Measurements from ENCODE around the gene YJU2.
"Not testable (repeated sequence)": the region's sequence is repeated elsewhere in the genome, so short reads cannot be mapped to it uniquely, and the experiment has no call there.

The YJU2 gene

DNA sequence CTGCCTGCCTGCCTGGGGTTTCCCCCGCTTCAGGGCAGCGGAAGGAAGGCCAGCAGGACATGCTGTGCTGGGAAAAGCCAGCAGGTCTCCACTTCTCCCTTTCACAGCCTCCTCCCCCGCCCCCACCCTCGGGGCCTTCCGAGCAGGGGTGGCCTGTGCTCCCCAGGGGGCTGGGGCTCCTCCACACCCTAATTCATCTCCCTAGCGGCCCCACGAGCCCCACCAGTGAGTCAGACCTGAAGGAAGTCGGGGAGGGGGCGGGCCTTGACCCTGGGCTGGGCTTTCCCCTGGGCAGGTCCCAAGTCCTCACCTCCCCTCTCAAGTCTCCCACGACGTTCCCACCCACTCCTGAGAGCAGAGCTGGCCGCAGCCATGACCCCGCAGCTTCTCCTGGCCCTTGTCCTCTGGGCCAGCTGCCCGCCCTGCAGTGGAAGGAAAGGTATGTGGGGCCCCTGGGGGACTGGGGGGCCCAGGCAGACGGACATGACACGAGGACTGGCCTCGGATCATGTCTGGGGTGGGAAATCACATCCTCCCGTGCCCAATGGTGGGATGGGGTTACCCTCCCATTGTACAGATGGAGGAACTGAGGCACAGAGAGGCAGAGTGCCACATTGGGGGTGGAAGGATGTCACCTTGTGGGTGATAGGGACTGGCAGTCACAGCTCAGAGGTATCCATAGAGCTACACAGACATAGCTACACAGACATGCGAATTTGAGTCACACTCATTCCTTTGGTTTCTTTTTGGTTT, 17.5 kb upstream of the YJU2 start, which contains the start of gene EBI3:
Gene EBI3, plus strand, starts transcription at position 345 of the 753 bp plus-strand sequence. Its CDS starts 28 bp downstream, at position 373.
- DNase-seq (ENCODE audit: low spot score), result no peak

DNA sequence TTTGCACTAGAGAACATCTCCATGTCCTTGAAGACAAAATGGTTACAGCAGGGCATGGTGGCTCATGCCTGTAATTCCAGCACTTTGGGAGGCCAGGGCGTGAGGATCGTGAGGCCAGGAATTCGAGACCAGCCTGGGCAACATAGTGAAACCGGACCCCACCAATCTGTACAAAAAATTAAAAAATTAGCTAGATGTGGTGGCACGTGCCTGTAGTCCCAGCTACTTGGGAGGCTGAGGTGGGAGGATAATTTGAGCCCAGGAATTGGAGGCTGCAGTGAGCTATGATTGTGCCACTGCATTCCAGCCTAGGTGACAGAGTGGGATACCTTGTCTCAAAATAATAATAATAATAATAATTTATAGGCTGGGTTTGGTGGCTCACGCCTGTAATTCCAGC, 16.6 kb upstream of the YJU2 start:
- not testable (repeated sequence) for DNase-seq (ENCODE audit: low spot score)

DNA sequence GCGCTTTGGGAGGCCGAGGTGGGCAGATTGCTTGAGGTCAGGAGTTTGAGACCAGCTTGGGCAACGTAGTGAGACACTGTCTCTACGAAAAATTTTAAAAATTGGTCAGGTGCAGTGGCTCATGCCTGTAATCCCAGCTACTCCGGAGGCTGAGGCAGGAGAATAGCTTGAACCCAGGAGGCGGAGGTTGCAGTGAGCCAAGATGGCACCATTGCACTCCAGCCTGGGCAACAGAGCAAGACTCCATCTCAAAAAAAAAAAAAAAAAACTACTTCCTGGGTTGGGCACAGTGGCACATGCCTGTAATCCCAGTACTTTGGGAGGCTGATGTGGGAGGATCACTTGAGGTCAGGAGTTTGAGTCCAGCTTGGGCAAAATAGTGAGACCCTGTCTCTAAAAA, 15.4 kb upstream of the YJU2 start:
- DNase-seq (ENCODE audit: low spot score), result not testable (repeated sequence)

DNA sequence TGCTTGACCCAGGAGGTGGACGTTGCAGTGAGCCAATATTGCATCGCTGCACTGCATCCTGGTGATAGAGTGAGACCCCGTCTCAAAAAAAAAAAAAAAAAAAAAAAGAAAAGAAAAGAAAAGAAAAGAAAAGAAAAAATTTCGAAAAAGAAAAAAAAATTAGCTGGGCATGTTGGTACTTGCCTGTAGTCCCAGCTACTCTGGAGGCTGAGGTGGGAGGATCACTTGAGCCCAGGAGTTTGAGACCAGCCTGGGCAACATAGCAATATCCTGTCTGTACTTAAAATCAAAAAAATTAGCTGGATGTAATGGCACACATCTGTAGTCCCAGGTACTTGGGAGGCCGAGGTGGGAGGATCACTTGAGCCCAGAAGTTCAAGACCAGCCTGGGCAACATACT, 14.7 kb upstream of the YJU2 start:
- DNase-seq (ENCODE audit: low spot score), result not testable (repeated sequence)

DNA sequence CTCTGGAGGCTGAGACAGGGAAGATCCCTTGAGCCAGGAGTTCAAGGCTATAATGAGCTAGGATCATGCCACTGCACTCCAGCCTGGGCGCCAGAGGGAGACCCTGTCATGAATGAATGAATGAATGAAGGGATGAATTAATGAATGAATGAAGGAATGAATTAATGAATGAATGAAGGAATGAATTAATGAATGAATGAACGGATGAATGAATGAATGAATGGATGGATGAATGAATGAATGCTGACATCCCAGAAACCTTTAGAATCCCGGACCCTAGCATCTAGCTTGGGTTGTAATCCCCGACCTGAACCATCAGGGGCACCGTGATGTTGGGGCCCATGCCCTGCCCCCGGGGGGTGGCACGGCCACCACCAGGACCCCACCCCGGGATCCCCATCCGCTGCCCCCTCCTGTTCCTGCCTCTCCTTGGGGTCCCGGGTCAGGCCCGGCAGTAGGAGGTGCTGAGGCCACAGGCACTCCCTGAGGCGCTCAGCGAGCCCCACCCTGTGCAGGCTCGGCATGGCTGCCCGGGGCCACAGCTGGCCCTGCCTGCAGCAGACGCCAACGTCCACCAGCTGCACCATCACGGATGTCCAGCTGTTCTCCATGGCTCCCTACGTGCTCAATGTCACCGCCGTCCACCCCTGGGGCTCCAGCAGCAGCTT, 14.1 kb upstream of the YJU2 start:
- no peak for DNase-seq (ENCODE audit: low spot score)

DNA sequence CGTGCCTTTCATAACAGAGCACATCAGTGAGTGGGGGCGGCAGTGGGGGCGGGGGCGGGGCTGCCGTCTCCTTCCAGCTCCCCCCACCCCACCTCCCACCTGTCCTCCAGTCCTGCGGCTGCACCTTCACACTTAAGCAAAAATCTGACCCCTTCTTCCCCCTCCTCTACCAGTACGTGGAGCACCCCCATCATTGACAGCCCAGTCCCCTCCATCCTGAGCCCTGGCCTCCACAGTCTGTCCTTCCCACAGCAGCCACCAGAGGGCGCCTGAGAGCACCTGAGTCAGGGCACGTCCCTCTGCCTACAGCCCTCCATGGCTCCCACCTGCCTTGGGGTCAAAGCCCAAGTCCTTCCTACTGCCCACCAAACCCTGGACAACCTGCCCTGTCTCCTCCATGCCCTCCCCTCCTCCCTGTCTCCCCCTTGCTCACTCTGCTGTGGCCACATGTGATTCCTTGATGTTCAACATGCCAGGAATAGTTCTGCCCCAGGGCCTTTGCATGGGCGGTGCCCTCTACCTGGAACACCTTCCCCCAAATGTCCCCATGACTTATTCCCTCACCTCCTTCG, 13.5 kb upstream of the YJU2 start:
- no peak for DNase-seq (ENCODE audit: low spot score)

DNA sequence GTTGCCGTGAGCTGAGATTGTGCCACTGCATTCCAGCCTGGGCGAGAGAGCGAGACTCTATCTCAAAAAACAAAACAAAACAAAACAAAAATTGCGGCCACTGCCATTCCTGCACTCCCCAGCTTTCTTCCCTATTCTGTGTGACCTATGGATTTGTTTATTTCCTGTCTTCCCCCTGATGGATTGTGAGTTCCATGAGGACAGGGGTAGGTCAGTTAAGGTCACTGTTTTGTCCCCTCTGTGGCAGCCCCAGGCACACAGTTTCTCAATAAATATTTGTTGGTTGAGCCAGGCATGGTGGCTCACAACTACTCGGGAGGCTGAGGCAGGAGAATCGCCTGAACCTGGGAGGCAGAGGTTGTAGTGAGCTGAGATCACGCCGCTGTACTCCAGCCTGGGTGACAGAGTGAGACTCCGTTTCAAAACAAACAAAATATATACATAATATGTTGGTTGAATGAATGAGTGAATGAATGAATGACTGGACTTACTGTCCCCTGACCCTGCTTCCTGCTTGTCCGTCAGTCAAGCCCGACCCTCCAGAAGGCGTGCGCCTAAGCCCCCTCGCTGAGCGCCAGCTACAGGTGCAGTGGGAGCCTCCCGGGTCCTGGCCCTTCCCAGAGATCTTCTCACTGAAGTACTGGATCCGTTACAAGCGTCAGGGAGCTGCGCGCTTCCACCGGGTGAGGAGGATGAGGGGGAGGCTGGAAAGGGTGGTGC, 12.6 kb upstream of the YJU2 start:
- DNase-seq (ENCODE audit: low spot score), result no peak

DNA sequence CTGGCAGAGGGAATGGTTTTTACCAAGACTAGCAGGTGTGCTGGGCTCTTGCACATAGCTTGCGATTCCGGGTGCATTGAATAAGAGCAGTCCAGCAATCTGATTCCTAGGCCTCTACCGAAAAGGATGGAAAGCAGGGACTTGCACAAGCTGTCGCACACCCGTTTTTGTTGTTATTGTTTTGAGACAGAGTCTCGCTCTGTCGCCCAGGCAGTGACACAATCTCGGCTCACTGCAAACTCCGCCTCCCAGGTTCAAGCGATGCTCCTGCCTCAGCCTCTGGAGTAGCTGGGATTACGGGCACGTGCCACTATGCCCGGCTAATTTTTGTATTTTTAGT, 12.0 kb upstream of the YJU2 start:
- no peak for DNase-seq (ENCODE audit: low spot score)

DNA sequence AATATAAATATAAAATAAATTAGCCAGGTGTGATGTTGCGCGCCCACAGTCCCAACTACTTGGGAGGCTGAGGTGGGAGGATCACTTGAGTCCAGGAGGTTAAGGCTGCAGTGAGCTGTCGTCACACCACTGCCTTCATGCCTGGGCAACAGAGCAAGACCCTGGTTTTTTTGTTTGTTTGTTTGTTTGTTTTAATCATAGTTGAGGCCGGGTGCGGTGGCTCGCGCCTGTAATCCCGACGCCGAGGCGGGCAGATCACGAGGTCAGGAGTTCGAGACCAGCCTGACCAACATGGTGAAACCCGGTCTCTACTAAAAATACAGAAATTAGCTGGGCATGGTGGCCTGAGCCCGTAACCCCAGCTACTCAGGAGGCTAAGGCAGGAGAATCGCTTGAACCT, 9.4 kb upstream of the YJU2 start:
- not testable (repeated sequence) for DNase-seq (ENCODE audit: low spot score)

DNA sequence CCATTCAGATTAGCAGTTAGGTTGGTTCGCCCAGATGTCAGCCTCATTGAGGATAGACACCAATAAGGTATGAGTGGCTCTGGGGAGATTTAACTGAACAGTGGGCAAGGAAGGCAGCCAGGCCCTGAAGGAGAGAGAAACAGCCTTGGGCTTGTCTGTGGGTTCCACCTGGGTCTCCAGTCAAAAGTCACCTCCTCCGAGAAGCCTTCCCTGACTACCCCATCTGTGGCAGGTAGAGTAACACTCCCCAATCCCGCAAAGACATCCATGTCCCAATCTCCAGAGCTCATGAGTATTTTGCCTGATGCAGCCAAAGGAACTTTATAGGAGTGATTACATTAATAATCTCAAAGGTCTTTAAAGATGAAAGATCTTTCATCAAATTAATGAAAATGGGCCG, 8.0 kb upstream of the YJU2 start:
- no peak for DNase-seq (ENCODE audit: low spot score)

DNA sequence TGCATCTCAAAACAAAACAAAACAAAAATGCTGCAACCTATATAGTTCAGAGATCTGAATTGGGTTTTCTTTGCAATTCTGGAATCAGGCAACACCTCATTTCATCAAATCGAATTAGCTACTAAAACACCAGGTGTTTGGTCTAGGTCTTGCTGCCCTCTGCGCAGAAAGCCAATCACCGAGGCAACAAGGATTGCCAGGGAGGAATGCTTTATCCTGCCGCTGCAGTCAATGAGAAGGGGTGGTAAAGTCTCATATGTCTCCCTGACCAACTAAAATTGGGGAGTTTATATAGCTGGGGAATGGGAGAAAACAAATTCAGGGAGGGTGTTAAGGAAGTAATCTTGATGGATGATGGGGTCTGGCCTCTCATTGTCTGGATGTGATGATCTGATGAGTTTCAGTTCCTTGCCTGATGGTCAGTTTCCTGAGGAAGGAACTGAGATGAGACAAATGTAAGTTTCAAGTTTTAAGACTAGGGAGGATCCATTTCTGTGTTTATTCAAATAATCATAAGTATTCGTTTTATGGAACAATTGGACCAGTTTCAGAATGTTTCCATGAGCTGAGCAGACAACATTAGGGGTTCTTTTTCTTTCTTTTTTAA, 5.0 kb upstream of the YJU2 start:
- DNase-seq (ENCODE audit: low spot score), result no peak

DNA sequence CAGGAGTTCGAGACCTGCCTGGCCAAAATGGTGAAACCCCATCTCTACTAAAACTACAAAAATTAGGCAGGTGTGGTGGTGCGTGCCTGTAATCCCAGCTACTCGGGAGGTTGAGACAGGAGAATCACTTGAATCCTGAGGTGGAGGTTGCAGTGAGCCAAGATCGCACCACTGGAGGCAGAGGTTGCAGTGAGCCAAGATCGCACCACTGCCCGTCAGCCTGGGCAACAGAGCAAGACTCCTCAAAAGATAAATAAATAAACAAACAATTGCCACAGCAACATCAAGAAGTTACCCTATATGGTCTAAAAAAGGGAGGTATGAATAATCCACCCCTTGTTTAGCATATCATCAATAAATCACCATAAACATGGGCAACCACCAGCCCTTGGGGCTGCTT, 942 bp upstream of the YJU2 start:
- not testable (repeated sequence) for DNase-seq (ENCODE audit: low spot score)

DNA sequence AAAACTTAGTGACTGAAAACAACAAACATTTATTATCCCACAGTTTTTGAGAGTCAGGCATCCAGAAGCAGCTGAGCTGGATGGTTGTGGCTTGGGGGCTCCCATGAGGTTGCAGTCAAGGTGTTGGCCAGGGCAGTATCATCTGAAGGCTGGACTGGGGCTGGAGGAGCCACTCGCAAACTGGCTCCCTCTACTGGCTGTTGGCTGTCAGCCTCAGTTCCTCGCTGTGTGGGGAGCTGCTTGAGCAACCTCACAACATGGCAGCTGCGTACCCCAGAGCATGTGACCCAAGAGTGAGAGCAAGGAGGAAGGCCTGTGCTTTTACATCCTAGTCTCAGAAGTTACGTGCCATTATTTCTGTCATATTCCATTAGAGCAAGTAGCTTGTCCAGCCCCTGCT, 9.7 kb downstream of the YJU2 start:
- no peak for DNase-seq (ENCODE audit: low spot score)

DNA sequence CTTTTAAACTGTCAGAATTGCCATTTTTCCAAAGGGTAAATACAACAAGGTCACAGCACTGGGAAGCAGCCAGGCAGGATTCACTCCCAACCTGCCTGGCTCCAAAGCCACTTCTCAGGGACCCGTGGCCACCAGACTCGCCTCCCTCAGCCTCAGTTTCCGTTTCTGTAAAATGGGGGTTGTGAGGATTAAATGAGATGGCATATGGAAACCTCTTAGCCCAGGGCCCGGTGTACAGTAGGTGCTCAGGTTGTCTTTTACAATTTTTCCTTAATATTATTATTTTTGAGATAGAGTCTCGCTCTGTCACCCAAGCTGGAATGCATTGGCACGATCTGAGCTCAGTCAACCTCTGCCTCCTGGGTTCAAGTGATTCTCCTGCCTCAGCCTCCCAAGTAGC, 10.1 kb downstream of the YJU2 start:
- DNase-seq (ENCODE audit: low spot score), result no peak

DNA sequence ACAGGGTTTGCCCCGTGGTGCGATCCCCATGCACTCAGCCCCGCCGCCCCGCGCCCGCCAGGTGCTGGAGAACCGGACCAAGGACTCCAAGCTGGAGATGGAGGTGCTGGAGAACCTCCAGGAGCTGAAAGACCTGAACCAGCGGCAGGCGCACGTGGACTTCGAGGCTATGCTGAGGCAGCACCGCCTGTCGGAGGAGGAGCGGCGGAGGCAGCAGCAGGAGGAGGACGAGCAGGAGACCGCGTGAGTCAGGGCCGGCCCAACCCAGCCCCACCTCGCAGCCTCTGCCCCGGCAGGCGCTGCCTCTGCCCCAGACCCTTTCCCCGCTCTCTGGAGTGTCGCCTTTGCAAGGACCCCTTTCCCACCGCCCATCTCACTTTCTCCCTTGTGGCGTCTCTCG, 11.3 kb downstream of the YJU2 start:
- DNase-seq (ENCODE audit: low spot score), result no peak

DNA sequence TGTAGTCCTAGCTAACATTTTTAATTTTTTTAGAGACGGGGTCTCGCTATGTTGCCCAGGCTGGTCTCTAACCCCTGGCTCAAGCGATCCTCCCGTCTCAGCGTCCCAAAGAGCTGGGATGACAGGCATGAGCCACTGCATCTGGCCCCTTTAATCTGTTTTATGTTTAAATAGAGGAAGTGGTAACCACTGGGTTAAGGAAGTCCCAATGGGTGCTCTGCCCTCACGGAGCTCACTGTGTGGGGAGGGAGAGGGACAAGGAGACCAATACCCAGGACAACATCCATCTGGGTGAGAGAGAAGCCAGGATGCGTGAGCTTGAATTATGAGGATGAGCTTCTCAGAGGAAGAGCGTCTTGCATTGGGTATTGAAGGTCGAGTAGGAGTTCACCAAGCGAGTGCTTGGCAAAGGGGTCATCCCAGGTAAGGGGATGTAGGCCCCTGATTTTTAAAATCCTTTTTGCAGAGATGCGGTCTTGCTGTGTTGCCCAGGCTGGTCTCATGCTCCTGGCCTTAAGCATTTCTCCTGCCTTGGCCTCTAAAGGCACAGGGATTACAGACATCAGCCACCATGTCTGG, 13.8 kb downstream of the YJU2 start:
- no peak for DNase-seq (ENCODE audit: low spot score)

DNA sequence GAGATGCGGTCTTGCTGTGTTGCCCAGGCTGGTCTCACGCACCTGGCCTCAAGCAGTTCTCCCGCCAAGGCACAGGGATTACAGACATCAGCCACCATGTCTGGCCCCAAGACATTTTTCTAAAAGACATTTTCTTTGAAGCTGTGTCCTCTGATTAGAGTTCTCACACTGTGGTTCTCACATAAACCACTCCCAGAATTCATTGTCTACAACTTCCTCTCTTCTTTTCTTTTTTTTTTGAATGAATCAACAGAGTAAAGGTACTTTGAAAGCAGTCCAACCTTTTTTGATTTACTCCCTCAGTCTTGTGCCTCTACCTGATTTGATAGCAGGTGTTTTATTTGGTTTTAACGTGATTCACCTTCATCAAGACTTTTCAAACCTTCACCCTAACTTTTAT, 17.9 kb downstream of the YJU2 start:
- DNase-seq (ENCODE audit: low spot score), result no peak

DNA sequence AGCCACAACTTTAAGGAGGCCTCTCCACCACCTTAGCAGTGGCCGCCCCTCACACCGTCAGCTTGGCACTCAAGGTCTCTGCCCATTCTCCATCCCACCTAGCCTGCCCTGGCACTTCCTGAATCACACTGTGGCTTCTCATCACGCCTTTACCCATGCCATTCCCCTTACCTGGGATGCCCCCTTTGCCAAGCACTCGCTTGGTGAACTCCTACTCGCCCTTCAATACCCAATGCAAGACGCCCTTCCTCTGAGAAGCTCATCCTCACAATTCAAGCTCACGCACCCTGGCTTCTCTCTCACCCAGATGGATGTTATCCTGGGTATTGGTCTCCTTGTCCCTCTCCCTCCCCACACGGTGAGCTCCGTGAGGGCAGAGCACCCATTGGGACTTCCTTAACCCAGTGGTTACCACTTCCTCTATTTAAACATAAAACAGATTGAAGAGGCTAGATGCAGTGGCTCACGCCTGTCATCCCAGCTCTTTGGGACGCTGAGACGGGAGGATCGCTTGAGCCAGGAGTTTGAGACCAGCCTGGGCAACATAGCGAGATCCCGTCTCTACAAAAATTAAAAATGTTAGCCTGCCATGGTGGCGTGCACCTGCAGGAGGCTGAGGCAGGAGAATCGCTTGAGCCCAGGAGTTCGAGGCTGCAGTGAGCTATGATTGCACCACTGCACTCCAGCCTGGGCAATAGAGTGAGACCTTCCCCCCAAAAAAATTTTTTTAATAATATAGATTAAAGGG, 19.5 kb downstream of the YJU2 start:
- no peak for DNase-seq (ENCODE audit: low spot score)

DNA sequence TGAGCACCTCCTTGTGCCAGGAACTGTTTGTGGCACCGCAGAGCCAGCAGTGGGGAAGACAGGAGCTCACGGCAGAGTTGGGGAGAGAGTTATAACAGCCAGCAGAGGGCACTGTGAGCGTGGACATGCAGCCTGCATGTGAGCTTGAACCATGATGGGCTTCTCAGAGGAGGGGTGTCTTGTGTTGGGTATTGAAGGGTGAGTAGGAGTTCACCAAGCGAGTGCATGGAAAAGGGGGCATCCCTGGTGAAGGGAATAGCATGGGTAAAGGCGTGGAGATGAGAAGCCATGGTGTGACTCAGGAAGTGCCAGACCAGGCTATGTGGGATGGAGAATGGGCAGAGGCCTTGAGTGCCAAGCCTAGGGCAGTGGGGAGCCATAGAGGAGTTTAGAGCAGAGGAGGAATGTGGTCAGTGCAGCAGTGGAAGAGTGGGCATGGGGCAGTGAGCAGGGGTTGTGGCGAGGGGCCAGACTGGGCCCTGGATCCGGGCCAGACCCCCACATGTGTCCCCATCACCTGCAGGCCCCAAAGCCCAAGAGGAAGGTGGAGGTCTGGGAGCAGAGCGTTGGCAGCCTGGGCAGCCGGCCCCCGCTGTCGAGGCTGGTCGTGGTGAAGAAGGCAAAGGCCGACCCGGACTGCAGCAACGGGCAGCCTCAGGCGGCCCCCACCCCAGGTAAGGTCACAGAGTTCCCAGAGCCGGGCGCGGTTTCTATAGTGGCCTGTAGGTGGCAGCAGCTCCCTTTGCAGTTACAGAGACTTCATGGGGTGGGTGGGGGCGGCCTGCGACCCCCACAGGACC, 20.4 kb downstream of the YJU2 start:
- no peak for DNase-seq (ENCODE audit: low spot score)

All from left forelimb (tissue), 1 donor.